ENCODE measurements around the gene CMTM4.

DNA sequence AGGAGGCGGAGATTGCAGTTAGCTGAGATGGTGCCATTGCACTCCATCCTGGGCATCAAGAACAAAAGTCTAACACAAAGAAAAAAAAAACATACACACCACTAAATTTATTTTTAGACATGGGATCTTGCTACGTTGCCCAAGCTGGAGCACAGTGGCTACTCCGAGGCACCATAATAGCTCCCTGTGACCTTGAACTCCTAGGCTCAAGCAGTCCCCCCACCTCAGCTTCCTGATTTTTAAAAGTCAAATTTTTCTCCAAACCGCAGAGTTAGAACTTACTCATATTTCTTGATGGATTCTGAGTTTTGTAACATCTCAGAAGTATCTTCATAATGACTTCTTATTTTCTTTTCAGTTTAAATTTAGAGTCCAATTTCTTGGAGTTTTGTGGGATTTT is 3.4 kb downstream of the CMTM4 start:
- TF ChIP-seq POLR2A (IDR thresholded peaks at IDR 0.05), result no peak
- TF ChIP-seq, protein P1, sequence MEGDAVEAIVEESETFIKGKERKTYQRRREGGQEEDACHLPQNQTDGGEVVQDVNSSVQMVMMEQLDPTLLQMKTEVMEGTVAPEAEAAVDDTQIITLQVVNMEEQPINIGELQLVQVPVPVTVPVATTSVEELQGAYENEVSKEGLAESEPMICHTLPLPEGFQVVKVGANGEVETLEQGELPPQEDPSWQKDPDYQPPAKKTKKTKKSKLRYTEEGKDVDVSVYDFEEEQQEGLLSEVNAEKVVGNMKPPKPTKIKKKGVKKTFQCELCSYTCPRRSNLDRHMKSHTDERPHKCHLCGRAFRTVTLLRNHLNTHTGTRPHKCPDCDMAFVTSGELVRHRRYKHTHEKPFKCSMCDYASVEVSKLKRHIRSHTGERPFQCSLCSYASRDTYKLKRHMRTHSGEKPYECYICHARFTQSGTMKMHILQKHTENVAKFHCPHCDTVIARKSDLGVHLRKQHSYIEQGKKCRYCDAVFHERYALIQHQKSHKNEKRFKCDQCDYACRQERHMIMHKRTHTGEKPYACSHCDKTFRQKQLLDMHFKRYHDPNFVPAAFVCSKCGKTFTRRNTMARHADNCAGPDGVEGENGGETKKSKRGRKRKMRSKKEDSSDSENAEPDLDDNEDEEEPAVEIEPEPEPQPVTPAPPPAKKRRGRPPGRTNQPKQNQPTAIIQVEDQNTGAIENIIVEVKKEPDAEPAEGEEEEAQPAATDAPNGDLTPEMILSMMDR (IDR thresholded peaks at IDR 0.05), result no peak
- TF ChIP-seq EP300 (IDR thresholded peaks at IDR 0.05), result no peak

All from tibial nerve (tissue), 4 donors.